ENCODE measurements around the gene ARAP1.

ARAP1 gene

GRCh38 chr11:72737336-72737735 is 14.9 kb downstream of the ARAP1 start:
- TF ChIP-seq CTCF (IDR thresholded peaks at IDR 0.05; ENCODE audit: low read depth, low read length), result no peak
- no peak overlapping the region for H3K4me3 ChIP-seq (replicated peaks in 1 of 2; ENCODE audit: low read depth in 2 of 2, low read length in 2 of 2)
- no peak for DNase-seq (ENCODE audit: low read depth in 2 of 2)

- peak; percentile 59 to 76 for DNase-seq (ENCODE audit: low read depth in 2 of 2)
- TF ChIP-seq CTCF (IDR thresholded peaks at IDR 0.05; ENCODE audit: low read depth, low read length), result no peak
- H3K4me3 ChIP-seq (replicated peaks in 1 of 2; ENCODE audit: low read depth in 2 of 2, low read length in 2 of 2), result no peak overlapping the region
Observed at GRCh38 chr11:72736452-72737069, 15.6 kb downstream of the ARAP1 start.

- TF ChIP-seq CTCF (IDR thresholded peaks at IDR 0.05; ENCODE audit: low read depth, low read length), result no peak
- no peak overlapping the region for H3K4me3 ChIP-seq (replicated peaks in 1 of 2; ENCODE audit: low read depth in 2 of 2, low read length in 2 of 2)
- DNase-seq (ENCODE audit: low read depth in 2 of 2), result peak; percentile 67 to 83
Observed at GRCh38 chr11:72735495-72736027, 16.6 kb downstream of the ARAP1 start.

- H3K4me3 ChIP-seq (replicated peaks in 1 of 2; ENCODE audit: low read depth in 2 of 2, low read length in 2 of 2), result no peak overlapping the region
- TF ChIP-seq CTCF (IDR thresholded peaks at IDR 0.05; ENCODE audit: low read depth, low read length), result no peak
- no peak for DNase-seq (ENCODE audit: low read depth in 2 of 2)
Observed at GRCh38 chr11:72732329-72732728, 19.9 kb downstream of the ARAP1 start.

GRCh38 chr11:72730737-72731136 is 21.5 kb downstream of the ARAP1 start:
- no peak for TF ChIP-seq CTCF (IDR thresholded peaks at IDR 0.05; ENCODE audit: low read depth, low read length)
- no peak overlapping the region for H3K4me3 ChIP-seq (replicated peaks in 1 of 2; ENCODE audit: low read depth in 2 of 2, low read length in 2 of 2)
- no peak for DNase-seq (ENCODE audit: low read depth in 2 of 2)

- TF ChIP-seq CTCF (IDR thresholded peaks at IDR 0.05; ENCODE audit: low read depth, low read length), result no peak
- DNase-seq (ENCODE audit: low read depth in 2 of 2), result no peak
- H3K4me3 ChIP-seq (replicated peaks in 1 of 2; ENCODE audit: low read depth in 2 of 2, low read length in 2 of 2), result no peak overlapping the region
Observed at GRCh38 chr11:72730243-72730642, 22.0 kb downstream of the ARAP1 start.

- no peak overlapping the region for H3K4me3 ChIP-seq (replicated peaks in 1 of 2; ENCODE audit: low read depth in 2 of 2, low read length in 2 of 2)
- DNase-seq (ENCODE audit: low read depth in 2 of 2), result peak; percentile 17 to 53
Observed at GRCh38 chr11:72727521-72727920, 24.7 kb downstream of the ARAP1 start.

More at GRCh38 chr11:72727521-72727920, 24.7 kb downstream of the ARAP1 start:
- TF ChIP-seq CTCF (IDR thresholded peaks at IDR 0.05; ENCODE audit: low read depth, low read length), result no peak
